Superior temporal gyrus (tissue), 1 donor: ENCODE measurements around the gene MGRN1.

ENCODE experiments used
- DNase-seq: peaks from one replicate; pipeline ENCODE4 v3.0.0-alpha.2; 2016; ENCODE audit errors: extremely low spot score

MGRN1 gene

GRCh38 chr16:4652561-4652960, 27.9 kb downstream of the MGRN1 start:
- DNase-seq = no peak

- DNase-seq = no peak
These were observed 29.7 kb downstream of the MGRN1 start for GRCh38 chr16:4654011-4654963.

- DNase-seq = no peak
These were observed 30.5 kb downstream of the MGRN1 start for GRCh38 chr16:4654964-4655590.

- no peak for DNase-seq
These were observed 31.2 kb downstream of the MGRN1 start for GRCh38 chr16:4655801-4656200.

GRCh38 chr16:4656221-4656620, 31.6 kb downstream of the MGRN1 start:
- DNase-seq = no peak

GRCh38 chr16:4656695-4657686, 32.4 kb downstream of the MGRN1 start:
- no peak for DNase-seq

GRCh38 chr16:4659363-4660353, 35.0 kb downstream of the MGRN1 start:
- no peak for DNase-seq

GRCh38 chr16:4660454-4661007, 35.9 kb downstream of the MGRN1 start:
- peak; percentile 47 for DNase-seq

GRCh38 chr16:4661661-4662060, 37.0 kb downstream of the MGRN1 start:
- peak; percentile 49 for DNase-seq

- DNase-seq = no peak
These were observed 38.8 kb downstream of the MGRN1 start for GRCh38 chr16:4663465-4663776.

GRCh38 chr16:4663777-4664465, 39.3 kb downstream of the MGRN1 start:
- no peak for DNase-seq

GRCh38 chr16:4664538-4665418, 40.2 kb downstream of the MGRN1 start:
- DNase-seq = no peak

- no peak for DNase-seq
These were observed 42.0 kb downstream of the MGRN1 start for GRCh38 chr16:4666537-4667202.

GRCh38 chr16:4667203-4667963, 42.8 kb downstream of the MGRN1 start:
- no peak for DNase-seq

GRCh38 chr16:4668313-4668960, 43.8 kb downstream of the MGRN1 start:
- no peak for DNase-seq

- DNase-seq = peak; percentile 47
These were observed 48.9 kb downstream of the MGRN1 start for GRCh38 chr16:4673387-4674046.
